Measurements from ENCODE around the gene MBD3L5.
"Not testable (repeated sequence)": the region's sequence is repeated elsewhere in the genome, so short reads cannot be mapped to it uniquely, and the experiment has no call there.

The MBD3L5 gene

GRCh38 chr19:7054635-7055368 is 24.4 kb downstream of the MBD3L5 start:
- not testable (repeated sequence) for FAIRE-seq

- not testable (repeated sequence) for FAIRE-seq
Measured at GRCh38 chr19:7055679-7056078, 25.3 kb downstream of the MBD3L5 start.

GRCh38 chr19:7056371-7056770 is 26.0 kb downstream of the MBD3L5 start:
- not testable (repeated sequence) for FAIRE-seq

DNA sequence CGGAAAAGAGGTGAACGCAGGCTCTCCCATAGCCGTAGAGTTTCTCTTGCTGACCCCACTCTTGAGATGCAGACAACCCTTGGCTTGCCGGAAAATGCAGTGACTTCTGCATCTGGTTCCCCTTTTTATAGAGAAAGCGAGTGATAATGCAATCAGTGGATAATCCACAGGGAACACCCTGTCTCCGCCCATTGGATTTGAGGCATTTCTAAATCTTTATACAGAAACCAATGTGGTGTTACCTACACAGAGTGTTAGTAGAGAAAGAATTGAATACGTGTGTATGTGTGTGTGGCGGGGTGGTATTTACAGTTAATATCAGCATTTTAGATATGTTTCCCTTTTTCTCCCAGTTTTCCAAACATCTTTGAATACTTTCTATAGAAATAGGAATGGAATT is 28.2 kb downstream of the MBD3L5 start, which contains the start of gene MBD3L3:
MBD3L3 (minus strand) TSS at position 101 of the 400 bp plus-strand sequence; CDS start at position 30, 71 bp downstream.
- not testable (repeated sequence) for FAIRE-seq

GRCh38 chr19:7059977-7060376 is 29.6 kb downstream of the MBD3L5 start:
- not testable (repeated sequence) for FAIRE-seq

DNA sequence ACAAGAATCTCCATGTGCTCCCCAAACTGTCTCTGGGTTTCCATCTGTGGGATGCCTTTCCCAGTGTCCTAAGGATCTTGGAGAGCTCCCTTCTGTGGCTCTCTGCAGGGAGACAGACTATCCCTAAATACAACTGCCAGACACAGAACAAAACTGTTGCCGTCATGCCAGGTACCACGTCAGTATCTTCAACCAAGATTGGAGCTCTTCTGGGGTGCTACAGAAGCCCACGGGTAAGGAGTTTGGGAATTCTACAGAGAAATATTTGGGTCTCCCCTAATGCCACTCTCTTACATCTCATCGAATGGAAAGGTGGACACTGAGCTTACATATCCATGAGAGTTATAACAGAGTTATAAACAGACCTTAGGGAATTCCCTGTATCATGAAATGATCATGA is 33.0 kb downstream of the MBD3L5 start:
- FAIRE-seq = no peak

GRCh38 chr19:7063764-7064418 is 33.5 kb downstream of the MBD3L5 start:
- FAIRE-seq = no peak

GRCh38 chr19:7067122-7067521 is 36.7 kb downstream of the MBD3L5 start:
- not testable (repeated sequence) for FAIRE-seq

- FAIRE-seq = no peak
Measured at GRCh38 chr19:7067716-7068115, 37.3 kb downstream of the MBD3L5 start.

- FAIRE-seq = no peak
Measured at GRCh38 chr19:7068599-7068998, 38.2 kb downstream of the MBD3L5 start.

GRCh38 chr19:7069042-7069903 is 38.9 kb downstream of the MBD3L5 start, which contains the start of gene ZNF557:
ZNF557 (plus strand) TSS chr19:7069703; CDS start chr19:7075075, 5,372 bp downstream.
- FAIRE-seq = peak; percentile 88

GRCh38 chr19:7069904-7070226 is 39.5 kb downstream of the MBD3L5 start:
- no peak for FAIRE-seq

DNA sequence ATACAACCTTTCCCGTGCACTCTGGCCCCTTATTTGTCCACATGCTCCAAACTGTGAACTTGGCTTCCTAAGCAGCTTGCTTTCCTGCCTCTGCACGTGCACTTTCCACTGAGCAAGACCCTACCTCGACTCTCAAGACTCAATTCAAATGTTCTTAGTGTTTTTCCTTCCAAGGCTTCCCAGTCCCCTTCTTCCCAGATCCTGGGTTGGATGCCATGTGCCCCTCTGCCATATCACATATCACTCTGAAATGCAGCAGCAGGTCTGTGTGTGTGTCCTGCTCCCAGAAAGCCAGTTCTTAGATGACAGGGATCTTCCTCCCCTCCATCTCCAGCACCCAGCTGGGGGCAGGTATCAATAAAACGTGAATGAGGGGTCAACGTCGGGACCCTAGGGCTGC is 42.2 kb downstream of the MBD3L5 start:
- FAIRE-seq = no peak

DNA sequence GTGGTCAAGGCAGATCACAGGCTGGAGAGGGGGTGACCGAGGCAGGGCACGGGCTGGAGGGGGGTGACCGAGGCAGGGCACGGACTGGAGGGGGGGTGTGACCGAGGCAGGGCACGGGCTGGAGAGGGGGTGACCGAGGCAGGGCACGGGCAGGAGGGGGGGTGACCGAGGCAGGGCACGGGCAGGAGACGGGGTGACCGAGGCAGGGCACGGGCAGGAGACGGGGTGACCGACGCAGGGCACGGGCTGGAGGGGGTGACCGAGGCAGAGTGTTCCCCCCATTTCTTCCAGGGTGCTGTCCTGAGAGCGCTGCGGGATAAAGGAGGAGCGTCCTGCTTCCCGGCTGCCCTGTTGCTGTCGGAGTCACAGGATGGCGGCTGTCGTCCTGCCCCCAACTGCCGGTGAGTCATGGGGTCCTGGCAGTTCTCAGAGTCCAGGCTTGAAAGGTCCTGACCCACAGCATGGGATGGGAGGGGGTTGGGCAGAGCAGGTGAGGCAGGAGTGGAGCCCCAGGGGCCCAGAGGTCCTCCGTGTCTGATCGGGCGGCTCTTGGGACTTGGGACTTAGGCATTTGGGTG is 44.4 kb downstream of the MBD3L5 start:
- no peak for FAIRE-seq

DNA sequence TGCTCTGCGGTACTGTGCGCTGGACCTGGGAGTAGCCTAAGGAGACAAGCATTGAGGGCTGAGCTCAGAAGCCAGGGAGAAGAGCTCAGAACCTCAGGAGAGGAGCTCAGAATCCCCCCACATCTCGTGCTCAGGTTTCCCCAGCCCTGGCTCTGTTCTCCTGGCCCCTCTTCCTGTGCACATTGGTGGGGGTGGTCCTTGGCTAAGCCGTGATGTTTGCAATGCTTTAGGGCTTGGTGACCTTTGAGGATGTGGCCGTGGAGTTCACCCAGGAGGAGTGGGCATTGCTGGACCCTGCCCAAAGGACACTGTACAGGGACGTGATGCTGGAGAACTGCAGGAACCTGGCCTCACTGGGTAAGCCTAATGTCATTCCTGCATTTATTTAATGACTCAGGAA is 45.8 kb downstream of the MBD3L5 start:
- FAIRE-seq = no peak

- no peak for FAIRE-seq
Measured at GRCh38 chr19:7078008-7078407, 47.6 kb downstream of the MBD3L5 start.
